ENCODE results near the gene PRPF40B. TPM values are rescaled to one million over a fixed set of nuclear protein-coding genes. Genes with fewer than 3 reads are reported as not detected.

Gene PRPF40B
- total and polyA plus RNA-seq, 9 of the 15 experiments (the other 6 are each of a cell fraction or from before 2014, with no cell fraction given): 0.55 to 10.6 (median 4.8) TPM

DNA sequence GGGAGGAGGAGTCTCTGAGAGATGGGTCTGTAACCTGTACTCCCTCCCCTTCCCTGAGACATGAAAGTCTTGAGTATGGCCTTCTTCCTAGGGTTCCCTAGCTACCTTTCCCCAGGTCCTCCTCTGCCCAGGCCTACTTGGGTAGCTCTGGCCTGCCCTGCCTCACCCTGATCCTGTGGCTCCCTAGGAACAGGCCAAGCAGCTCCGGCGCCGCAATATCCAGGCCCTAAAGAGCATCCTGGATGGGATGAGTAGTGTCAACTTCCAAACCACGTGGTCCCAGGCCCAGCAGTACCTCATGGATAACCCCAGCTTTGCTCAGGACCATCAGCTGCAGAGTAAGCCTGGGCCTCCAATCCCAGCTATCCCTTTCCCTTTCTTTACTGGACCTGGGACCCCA lies 12.3 kb downstream of the PRPF40B start:
- no TSS peak for BruUV-seq (replicated peaks)
- Histone ChIP-seq H3K9me3 (replicated peaks; ENCODE audit: control insufficient read depth, insufficient read depth, low read depth, low read length) (no peaks in the 10 kb centered on the region), H3K9me1 (ENCODE audit: control insufficient read depth, insufficient read depth, low read length) (no peaks in the 10 kb centered on the region), H4K20me1 (replicated peaks; ENCODE audit: control insufficient read depth, insufficient read depth, low read length) (no peaks in the 10 kb centered on the region), H3K4me1 (replicated peaks in 1 of 2; ENCODE audit: control insufficient read depth in 2 of 2, insufficient read depth in 2 of 2, low read length in 2 of 2) (peaks cover 3 to 11% of the 10 kb centered on the region in 2 experiments; a peak in 3 of 5 replicates), H3K36me3 (ENCODE audit: control insufficient read depth, insufficient read depth, low read length) (no peaks in the 10 kb centered on the region), H3K4me2 (ENCODE audit: insufficient read depth, low read length) (no peak overlapping the region), H3K4me3 (no peak overlapping the region), H3K27ac (ENCODE audit: extremely low read depth, low read depth, low read length) (no peak overlapping the region), H3K79me2 (ENCODE audit: control insufficient read depth, insufficient read depth, low read length) (no peaks in the 10 kb centered on the region), H3K27me3 (ENCODE audit: control insufficient read depth in 2 of 2, insufficient read depth in 2 of 2, low read length in 2 of 2) (no peaks in the 10 kb centered on the region), H3K9ac (ENCODE audit: insufficient read depth in 1 of 2, low read depth in 2 of 2, low read length in 2 of 2) (no peak overlapping the region), H2AFZ (ENCODE audit: low read depth, low read length) (no peak overlapping the region)
- DNase-seq (ENCODE audit: extremely low read depth in 1 of 4, low spot score in 3 of 4) (no peak), FAIRE-seq (no peak), ATAC-seq (no peak)
- CTCF ChIA-PET (ENCODE audit: low intra/inter-chr PET ratio): interaction anchor here (0.7 kb wide), 1 partner anchor 127 kb away, joined by 3 read pairs; no protein-coding TSS in a partner anchor
- in situ Hi-C loops (cut with MboI): no loop called here
- 72% methylated on average over 4 of the region's 4 CpGs for WGBS (ENCODE audit: insufficient coverage, low coverage, missing lambda C conversion rate)
- POLR2A ChIA-PET: interaction anchor here (0.6 to 3.2 kb wide), 8 partner anchors 8 to 115 kb away, joined by 3 to 18 read pairs (median 5); partner anchors contain the start of gene TMBIM6
- intact Hi-C loops (cut with micrococcal nuclease): loop anchor here (2.0 kb wide), 1 partner anchor 71 kb away; the partner anchor contains the start of gene FMNL3
- TF ChIP-seq ZNF324 (CRISPR knock-in tag; IDR thresholded peaks at IDR 0.05): no peak
- no peak for TF ChIP-seq ZNF778 (CRISPR knock-in tag; IDR thresholded peaks at IDR 0.05)
- TF ChIP-seq ZNF197 (CRISPR knock-in tag; IDR thresholded peaks at IDR 0.05; ENCODE audit: low read depth): no peak
- no peak for TF ChIP-seq PRMT5 (CRISPR knock-in tag; IDR thresholded peaks at IDR 0.05)
- no peak for TF ChIP-seq XRCC4 (IDR thresholded peaks at IDR 0.05; ENCODE audit: extremely low read depth, insufficient read depth, insufficient read length)
- TF ChIP-seq, protein P1, sequence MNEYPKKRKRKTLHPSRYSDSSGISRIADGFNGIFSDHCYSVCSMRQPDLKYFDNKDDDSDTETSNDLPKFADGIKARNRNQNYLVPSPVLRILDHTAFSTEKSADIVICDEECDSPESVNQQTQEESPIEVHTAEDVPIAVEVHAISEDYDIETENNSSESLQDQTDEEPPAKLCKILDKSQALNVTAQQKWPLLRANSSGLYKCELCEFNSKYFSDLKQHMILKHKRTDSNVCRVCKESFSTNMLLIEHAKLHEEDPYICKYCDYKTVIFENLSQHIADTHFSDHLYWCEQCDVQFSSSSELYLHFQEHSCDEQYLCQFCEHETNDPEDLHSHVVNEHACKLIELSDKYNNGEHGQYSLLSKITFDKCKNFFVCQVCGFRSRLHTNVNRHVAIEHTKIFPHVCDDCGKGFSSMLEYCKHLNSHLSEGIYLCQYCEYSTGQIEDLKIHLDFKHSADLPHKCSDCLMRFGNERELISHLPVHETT (CRISPR knock-in tag; conservative IDR thresholded peaks at IDR 0.05 in 1 of 2, IDR thresholded peaks at IDR 0.05 in 1 of 2): no peak
- no peak for TF ChIP-seq ZNF699 (CRISPR knock-in tag; IDR thresholded peaks at IDR 0.05; ENCODE audit: insufficient replicate concordance)
- TF ChIP-seq, protein P2, sequence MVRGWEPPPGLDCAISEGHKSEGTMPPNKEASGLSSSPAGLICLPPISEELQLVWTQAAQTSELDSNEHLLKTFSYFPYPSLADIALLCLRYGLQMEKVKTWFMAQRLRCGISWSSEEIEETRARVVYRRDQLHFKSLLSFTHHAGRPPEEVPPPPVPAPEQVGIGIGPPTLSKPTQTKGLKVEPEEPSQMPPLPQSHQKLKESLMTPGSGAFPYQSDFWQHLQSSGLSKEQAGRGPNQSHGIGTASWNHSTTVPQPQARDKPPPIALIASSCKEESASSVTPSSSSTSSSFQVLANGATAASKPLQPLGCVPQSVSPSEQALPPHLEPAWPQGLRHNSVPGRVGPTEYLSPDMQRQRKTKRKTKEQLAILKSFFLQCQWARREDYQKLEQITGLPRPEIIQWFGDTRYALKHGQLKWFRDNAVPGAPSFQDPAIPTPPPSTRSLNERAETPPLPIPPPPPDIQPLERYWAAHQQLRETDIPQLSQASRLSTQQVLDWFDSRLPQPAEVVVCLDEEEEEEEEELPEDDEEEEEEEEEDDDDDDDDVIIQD (CRISPR knock-in tag; IDR thresholded peaks at IDR 0.05): no peak
- TF ChIP-seq, protein P3, sequence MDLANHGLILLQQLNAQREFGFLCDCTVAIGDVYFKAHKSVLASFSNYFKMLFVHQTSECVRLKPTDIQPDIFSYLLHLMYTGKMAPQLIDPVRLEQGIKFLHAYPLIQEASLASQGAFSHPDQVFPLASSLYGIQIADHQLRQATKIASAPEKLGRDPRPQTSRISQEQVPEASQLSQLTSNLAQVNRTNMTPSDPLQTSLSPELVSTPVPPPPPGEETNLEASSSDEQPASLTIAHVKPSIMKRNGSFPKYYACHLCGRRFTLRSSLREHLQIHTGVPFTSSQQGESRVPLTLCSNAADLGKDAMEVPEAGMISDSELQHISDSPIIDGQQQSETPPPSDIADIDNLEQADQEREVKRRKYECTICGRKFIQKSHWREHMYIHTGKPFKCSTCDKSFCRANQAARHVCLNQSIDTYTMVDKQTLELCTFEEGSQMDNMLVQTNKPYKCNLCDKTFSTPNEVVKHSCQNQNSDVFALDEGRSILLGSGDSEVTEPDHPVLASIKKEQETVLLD (IDR thresholded peaks at IDR 0.05): no peak
- TF ChIP-seq POLR2B (IDR thresholded peaks at IDR 0.05; ENCODE audit: low read depth, partially characterized antibody): no peak
- TF ChIP-seq ETV1 (tag; conservative IDR thresholded peaks at IDR 0.05; ENCODE audit: low read depth): no peak
- TF ChIP-seq DNMT1 (IDR thresholded peaks at IDR 0.05): no peak
- no peak for TF ChIP-seq ZNF668 (CRISPR knock-in tag; IDR thresholded peaks at IDR 0.05)
- TF ChIP-seq, protein P4, sequence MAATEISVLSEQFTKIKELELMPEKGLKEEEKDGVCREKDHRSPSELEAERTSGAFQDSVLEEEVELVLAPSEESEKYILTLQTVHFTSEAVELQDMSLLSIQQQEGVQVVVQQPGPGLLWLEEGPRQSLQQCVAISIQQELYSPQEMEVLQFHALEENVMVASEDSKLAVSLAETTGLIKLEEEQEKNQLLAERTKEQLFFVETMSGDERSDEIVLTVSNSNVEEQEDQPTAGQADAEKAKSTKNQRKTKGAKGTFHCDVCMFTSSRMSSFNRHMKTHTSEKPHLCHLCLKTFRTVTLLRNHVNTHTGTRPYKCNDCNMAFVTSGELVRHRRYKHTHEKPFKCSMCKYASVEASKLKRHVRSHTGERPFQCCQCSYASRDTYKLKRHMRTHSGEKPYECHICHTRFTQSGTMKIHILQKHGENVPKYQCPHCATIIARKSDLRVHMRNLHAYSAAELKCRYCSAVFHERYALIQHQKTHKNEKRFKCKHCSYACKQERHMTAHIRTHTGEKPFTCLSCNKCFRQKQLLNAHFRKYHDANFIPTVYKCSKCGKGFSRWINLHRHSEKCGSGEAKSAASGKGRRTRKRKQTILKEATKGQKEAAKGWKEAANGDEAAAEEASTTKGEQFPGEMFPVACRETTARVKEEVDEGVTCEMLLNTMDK (IDR thresholded peaks at IDR 0.05; ENCODE audit: borderline replicate concordance, insufficient read depth, low read depth, low read length, poor library complexity, severe bottlenecking): no peak

Measured in K562 (cell line).